ENCODE data around the gene KCNH8. TPM values are rescaled to one million over a fixed set of nuclear protein-coding genes. Genes with fewer than 3 reads are reported as not detected.

Gene KCNH8
- total and polyA plus RNA-seq, 3 donors from 2014 or later = 2.0 to 8.9 (median 7.1) TPM

DNA sequence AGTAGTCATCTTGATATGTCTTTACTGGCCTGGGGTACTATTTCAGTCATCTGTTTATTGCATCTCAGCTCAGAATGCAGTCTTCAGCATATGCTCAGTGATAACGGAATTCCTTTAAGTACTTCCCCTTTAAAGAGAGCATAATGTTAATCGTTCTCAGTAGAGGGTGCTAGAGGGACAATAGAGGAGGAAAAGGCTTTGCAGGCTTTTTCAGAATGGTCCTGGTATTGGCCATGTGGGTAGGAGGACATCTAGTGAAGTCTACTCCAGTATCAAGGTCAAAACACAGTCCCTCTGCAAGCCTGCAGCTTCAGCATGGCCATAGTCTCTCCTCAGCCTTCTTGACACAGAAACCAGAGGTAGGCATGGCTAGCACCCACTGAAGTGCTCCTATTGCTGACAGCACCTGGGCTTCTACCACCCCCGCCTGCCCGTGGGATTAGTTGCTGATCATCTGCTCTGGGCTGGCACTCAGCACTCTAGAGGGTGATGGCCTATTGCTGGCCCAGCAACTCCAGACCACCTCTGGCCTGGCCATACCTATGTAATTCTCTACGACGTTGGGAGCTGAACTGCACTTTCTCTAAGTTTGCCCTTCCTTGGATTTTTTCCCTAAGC, 65.4 kb downstream of the KCNH8 start:
- no peak for TF ChIP-seq POLR2A (IDR thresholded peaks at IDR 0.05)
- TF ChIP-seq, protein P1, sequence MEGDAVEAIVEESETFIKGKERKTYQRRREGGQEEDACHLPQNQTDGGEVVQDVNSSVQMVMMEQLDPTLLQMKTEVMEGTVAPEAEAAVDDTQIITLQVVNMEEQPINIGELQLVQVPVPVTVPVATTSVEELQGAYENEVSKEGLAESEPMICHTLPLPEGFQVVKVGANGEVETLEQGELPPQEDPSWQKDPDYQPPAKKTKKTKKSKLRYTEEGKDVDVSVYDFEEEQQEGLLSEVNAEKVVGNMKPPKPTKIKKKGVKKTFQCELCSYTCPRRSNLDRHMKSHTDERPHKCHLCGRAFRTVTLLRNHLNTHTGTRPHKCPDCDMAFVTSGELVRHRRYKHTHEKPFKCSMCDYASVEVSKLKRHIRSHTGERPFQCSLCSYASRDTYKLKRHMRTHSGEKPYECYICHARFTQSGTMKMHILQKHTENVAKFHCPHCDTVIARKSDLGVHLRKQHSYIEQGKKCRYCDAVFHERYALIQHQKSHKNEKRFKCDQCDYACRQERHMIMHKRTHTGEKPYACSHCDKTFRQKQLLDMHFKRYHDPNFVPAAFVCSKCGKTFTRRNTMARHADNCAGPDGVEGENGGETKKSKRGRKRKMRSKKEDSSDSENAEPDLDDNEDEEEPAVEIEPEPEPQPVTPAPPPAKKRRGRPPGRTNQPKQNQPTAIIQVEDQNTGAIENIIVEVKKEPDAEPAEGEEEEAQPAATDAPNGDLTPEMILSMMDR (IDR thresholded peaks at IDR 0.05) = no peak
- no peak overlapping the region for H3K27ac ChIP-seq
- no peak overlapping the region for H3K4me3 ChIP-seq
- 74 to 78% methylated on average over 6 of the region's 6 CpGs for WGBS, 2 donors
- intact Hi-C loops (cut with DNase I; ENCODE audit: low total_unique reads) = no loop called here
- H3K27me3 ChIP-seq = no peaks in the 10 kb centered on the region
- H3K9me3 ChIP-seq = no peaks in the 10 kb centered on the region
- DNase-seq = no peak
- H3K4me1 ChIP-seq = no peaks in the 10 kb centered on the region
- H3K36me3 ChIP-seq (ENCODE audit: low read depth, missing control alignments) = no peaks in the 10 kb centered on the region

DNA sequence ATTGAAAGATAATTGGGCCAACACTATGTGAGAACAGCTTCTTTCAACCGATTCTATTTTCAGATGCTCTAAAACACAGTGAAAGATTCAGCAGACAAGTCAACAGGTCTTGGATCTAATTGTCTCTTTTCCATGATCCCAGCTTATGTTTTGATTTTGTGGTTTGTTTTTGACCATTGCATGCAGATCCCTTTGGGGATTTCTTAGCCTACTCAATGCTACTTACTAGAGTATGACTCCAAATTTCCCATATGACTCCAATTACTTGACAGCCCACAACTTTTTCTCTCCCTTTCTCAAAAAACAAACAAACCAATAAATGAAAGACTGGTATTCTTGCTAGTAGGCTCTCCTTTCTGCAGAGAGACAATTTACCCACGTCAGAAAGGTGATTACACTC, 67.1 kb downstream of the KCNH8 start:
- no peak for TF ChIP-seq POLR2A (IDR thresholded peaks at IDR 0.05)
- TF ChIP-seq, protein P1 (IDR thresholded peaks at IDR 0.05) = no peak
- Histone ChIP-seq H3K4me3 (no peak overlapping the region), H3K9me3 (no peaks in the 10 kb centered on the region), H3K27ac (no peak overlapping the region), H3K4me1 (no peaks in the 10 kb centered on the region), H3K36me3 (ENCODE audit: low read depth, missing control alignments) (no peaks in the 10 kb centered on the region), H3K27me3 (no peaks in the 10 kb centered on the region)
- no peak for DNase-seq
- intact Hi-C loops (cut with DNase I; ENCODE audit: low total_unique reads) = no loop called here
- WGBS, 2 donors = 80 to 84% methylated on average over 2 of the region's 2 CpGs

DNA sequence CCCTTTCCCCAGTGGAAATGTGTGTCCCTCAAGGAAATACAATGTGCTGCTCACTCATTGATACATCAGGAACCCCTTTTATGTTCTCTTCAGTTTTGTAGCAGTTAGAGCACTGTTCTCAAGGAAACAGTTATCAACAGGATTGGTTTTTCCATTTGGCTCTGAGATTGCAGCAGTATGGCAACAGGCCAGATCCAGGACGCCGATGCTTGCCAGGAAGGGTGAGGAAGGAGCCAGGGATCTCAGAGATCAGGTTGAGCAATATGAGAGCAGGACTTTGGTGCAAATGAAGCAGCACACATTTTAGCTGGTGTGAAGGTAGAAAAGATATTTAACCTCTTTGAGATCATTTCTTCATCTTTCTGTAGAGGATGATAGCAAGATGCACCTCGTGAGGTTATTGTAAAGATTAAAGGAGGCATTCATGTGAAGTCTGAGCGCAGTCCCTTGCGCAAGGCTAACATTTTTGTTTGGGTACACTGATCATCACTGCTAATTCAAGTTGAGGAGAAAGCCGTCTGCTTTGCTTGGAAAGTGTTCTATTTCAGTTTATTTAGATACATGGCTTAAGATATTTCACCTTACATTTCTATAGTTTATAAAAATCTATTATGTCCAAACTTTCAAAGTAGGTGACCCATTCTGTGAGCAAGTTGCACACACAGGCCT, 68.5 kb downstream of the KCNH8 start:
- Histone ChIP-seq H3K27me3 (no peaks in the 10 kb centered on the region), H3K4me3 (no peak overlapping the region), H3K27ac (no peak overlapping the region), H3K9me3 (no peaks in the 10 kb centered on the region), H3K4me1 (no peaks in the 10 kb centered on the region), H3K36me3 (ENCODE audit: low read depth, missing control alignments) (no peaks in the 10 kb centered on the region)
- WGBS, 2 donors = 69 to 74% methylated on average over 6 of the region's 6 CpGs
- TF ChIP-seq, protein P1 (IDR thresholded peaks at IDR 0.05) = no peak
- no peak for TF ChIP-seq POLR2A (IDR thresholded peaks at IDR 0.05)
- DNase-seq = no peak
- intact Hi-C loops (cut with DNase I; ENCODE audit: low total_unique reads) = no loop called here

DNA sequence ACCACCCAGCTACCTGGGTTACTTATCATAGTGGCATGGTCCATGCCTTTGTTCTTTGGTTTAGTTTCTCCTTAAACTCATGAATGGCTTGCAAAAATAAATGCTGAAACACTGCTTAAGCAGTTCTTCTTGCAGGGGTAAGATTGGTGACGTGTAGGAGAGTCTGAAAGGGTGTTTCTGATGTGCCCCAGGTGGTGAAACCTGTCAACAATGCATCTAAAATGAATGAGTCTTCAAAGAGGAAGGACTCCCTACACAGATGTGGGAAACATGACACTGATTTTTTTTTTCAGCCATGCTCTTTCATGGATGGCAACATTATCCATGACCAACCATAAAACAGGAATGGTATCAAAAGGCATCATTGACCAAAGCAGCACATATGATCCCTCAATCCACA, 72.0 kb downstream of the KCNH8 start:
- WGBS, 2 donors = 62 to 69% methylated on average over 1 of the region's 1 CpG
- H3K9me3 ChIP-seq = no peaks in the 10 kb centered on the region
- TF ChIP-seq POLR2A (IDR thresholded peaks at IDR 0.05) = no peak
- TF ChIP-seq, protein P1 (IDR thresholded peaks at IDR 0.05) = no peak
- H3K4me1 ChIP-seq = no peaks in the 10 kb centered on the region
- H3K4me3 ChIP-seq = no peak overlapping the region
- H3K27me3 ChIP-seq = no peaks in the 10 kb centered on the region
- DNase-seq = no peak
- no peaks in the 10 kb centered on the region for H3K36me3 ChIP-seq (ENCODE audit: low read depth, missing control alignments)
- H3K27ac ChIP-seq = no peak overlapping the region
- intact Hi-C loops (cut with DNase I; ENCODE audit: low total_unique reads) = no loop called here

DNA sequence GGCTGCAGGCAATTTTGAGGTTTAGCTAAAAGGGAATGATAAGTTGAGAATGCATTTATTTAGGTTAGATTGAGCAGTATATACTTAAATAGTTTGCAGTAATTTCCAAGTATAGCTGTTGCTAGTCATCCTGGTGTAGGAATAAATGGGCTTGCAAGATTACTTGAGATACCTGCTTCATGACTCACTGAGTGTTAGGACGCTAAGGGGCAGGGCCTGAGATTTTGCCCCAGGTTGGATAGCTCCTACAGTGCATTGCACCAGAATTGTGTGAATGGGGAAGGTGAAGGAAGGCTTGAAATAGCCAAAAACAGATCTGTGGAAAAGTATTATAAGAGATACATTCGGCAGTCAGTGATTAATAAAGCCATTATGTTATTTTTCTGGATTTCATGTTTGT, 72.8 kb downstream of the KCNH8 start:
- Histone ChIP-seq H3K9me3 (no peaks in the 10 kb centered on the region), H3K4me1 (no peaks in the 10 kb centered on the region), H3K27me3 (no peaks in the 10 kb centered on the region), H3K36me3 (ENCODE audit: low read depth, missing control alignments) (no peaks in the 10 kb centered on the region), H3K4me3 (no peak overlapping the region), H3K27ac (no peak overlapping the region)
- TF ChIP-seq, protein P1 (IDR thresholded peaks at IDR 0.05) = no peak
- no peak for TF ChIP-seq POLR2A (IDR thresholded peaks at IDR 0.05)
- WGBS, 2 donors = 55 to 84% methylated on average over 2 of the region's 2 CpGs
- no peak for DNase-seq
- intact Hi-C loops (cut with DNase I; ENCODE audit: low total_unique reads) = no loop called here
